Neural cell (in vitro differentiated cells): ENCODE measurements around the gene PKN1. TPM values are rescaled to one million over a fixed set of nuclear protein-coding genes. Genes with fewer than 3 reads are reported as not detected.
"Not testable (repeated sequence)": the region's sequence is repeated elsewhere in the genome, so short reads cannot be mapped to it uniquely, and the experiment has no call there.

Experiments
- H2AFZ ChIP-seq: fragments of 200-600, 300-800 bp; sonication (generic), shearing (Covaris generic); 2 replicates; pipeline ENCODE4 v1.6.0; 2014; ENCODE audit warnings: low read depth, mild to moderate bottlenecking, antibody characterized with exemption, low read length, moderate library complexity
- H3F3A ChIP-seq: fragments of 200-600 bp; shearing (Covaris generic); 2 replicates; pipeline ENCODE4 v1.6.1; 2016; ENCODE audit warnings: mild to moderate bottlenecking, moderate library complexity, mixed read lengths, antibody characterized with exemption, low read length; ENCODE audit not compliant: insufficient read depth, poor library complexity, severe bottlenecking
- H3K27ac ChIP-seq: fragments of 200-600, 300-800 bp; sonication (generic), shearing (Covaris generic); 2 replicates; pipeline ENCODE4 v1.5.1; 2014; ENCODE audit warnings: mild to moderate bottlenecking, low read length, moderate library complexity
- H3K27me3 ChIP-seq: fragments of 300-800, 200-600 bp; sonication (generic), shearing (Covaris generic); 2 replicates; pipeline ENCODE4 v1.6.0; 2014; ENCODE audit warnings: mild to moderate bottlenecking, low read depth, low read length, moderate library complexity; ENCODE audit not compliant: insufficient read depth
- H3K36me3 ChIP-seq: fragments of 300-800, 200-600 bp; sonication (generic), shearing (Covaris generic); 2 replicates; pipeline ENCODE4 v1.5.1; 2014; ENCODE audit warnings: mild to moderate bottlenecking, antibody characterized with exemption, low read length, moderate library complexity; ENCODE audit not compliant: insufficient read depth
- H3K4me2 ChIP-seq: fragments of 300-800, 200-600 bp; sonication (generic), shearing (Covaris generic); 2 replicates; pipeline ENCODE4 v1.6.0; 2014; ENCODE audit warnings: mild to moderate bottlenecking, low read length
- H3K4me3 ChIP-seq: fragments of 300-800, 200-600 bp; sonication (generic), shearing (Covaris generic); 2 replicates; pipeline ENCODE4 v1.5.1; 2014; ENCODE audit warnings: mild to moderate bottlenecking, low read length, moderate library complexity
- H3K79me2 ChIP-seq: fragments of 200-600 bp; shearing (Covaris generic); replicated peaks from 2 replicates; pipeline ENCODE4 v1.6.0; 2014; ENCODE audit warnings: mild to moderate bottlenecking, low read length, moderate library complexity; ENCODE audit not compliant: insufficient read depth
- H3K9ac ChIP-seq: fragments of 300-800, 200-600 bp; sonication (generic), shearing (Covaris generic); 2 replicates; pipeline ENCODE4 v1.6.1; 2016; ENCODE audit warnings: mild to moderate bottlenecking, low read length, mixed read lengths
- H3K9me2 ChIP-seq: fragments of 200-600 bp; shearing (Covaris generic); 2 replicates; pipeline ENCODE4 v1.6.1; 2016; ENCODE audit warnings: mild to moderate bottlenecking, low read length, mixed read lengths; ENCODE audit not compliant: insufficient read depth
- H3K9me3 ChIP-seq: fragments of 200-600, 300-800 bp; sonication (generic), shearing (Covaris generic); 2 replicates; pipeline ENCODE4 v1.6.1; 2016; ENCODE audit warnings: mild to moderate bottlenecking, mixed run types, low read length, moderate library complexity, mixed read lengths
- H4K20me1 ChIP-seq: fragments of 200-600 bp; shearing (Covaris generic); 2 replicates; pipeline ENCODE4 v1.6.1; 2016; ENCODE audit warnings: mild to moderate bottlenecking, mixed run types; ENCODE audit not compliant: insufficient read depth
- EP300 ChIP-seq: fragments of 450-650 bp; conservative IDR thresholded peaks from 2 replicates; pipeline ENCODE4 v1.6.1; 2014; ENCODE audit warnings: antibody characterized with exemption, mild to moderate bottlenecking, moderate library complexity; ENCODE audit not compliant: poor library complexity, severe bottlenecking
- EZH2 ChIP-seq: fragments of 200-600, 300-800 bp; shearing (Covaris generic), sonication (generic); IDR thresholded peaks from 2 replicates; pipeline ENCODE4 v1.6.1; 2014; ENCODE audit warnings: antibody characterized with exemption, low read length, borderline replicate concordance, mild to moderate bottlenecking; ENCODE audit not compliant: insufficient read depth, poor library complexity, severe bottlenecking
- MXI1 ChIP-seq: fragments of 450-650 bp; conservative IDR thresholded peaks from 2 replicates; pipeline ENCODE4 v1.6.1; 2014; ENCODE audit warnings: antibody characterized with exemption, mild to moderate bottlenecking; ENCODE audit not compliant: poor library complexity, severe bottlenecking
- POLR2AphosphoS5 ChIP-seq: IDR thresholded peaks from 2 replicates; pipeline ENCODE4 v1.6.1; 2012
- SMC3 ChIP-seq: fragments of 450-650 bp; conservative IDR thresholded peaks from 2 replicates; pipeline ENCODE4 v1.6.1; 2014; ENCODE audit warnings: antibody characterized with exemption, mild to moderate bottlenecking, moderate library complexity; ENCODE audit not compliant: poor library complexity
- TAF1 ChIP-seq: IDR thresholded peaks from 2 replicates; pipeline ENCODE4 v1.6.1; 2012; ENCODE audit warnings: low read depth
- polyA plus RNA-seq: library from polyadenylated mRNA; depleted of rRNA; stranded (reverse); fragments of >200 nt; gene quantifications from 2 replicates; pipeline ENCODE4 v1.2.3, GENCODE V29; 2014
- TF ChIP-seq, protein P1 (sequence below): fragments of 450-650 bp; IDR thresholded peaks from 2 replicates; pipeline ENCODE4 v1.5.1; 2014; ENCODE audit warnings: antibody characterized with exemption, mild to moderate bottlenecking, moderate library complexity; ENCODE audit not compliant: poor library complexity, severe bottlenecking
- TF ChIP-seq, protein P2 (sequence below): IDR thresholded peaks from 2 replicates; pipeline ENCODE4 v1.6.1; 2012; ENCODE audit warnings: borderline replicate concordance

Gene PKN1
- polyA plus RNA-seq, 1 donor from 2014 or later = 64.4 TPM

DNA sequence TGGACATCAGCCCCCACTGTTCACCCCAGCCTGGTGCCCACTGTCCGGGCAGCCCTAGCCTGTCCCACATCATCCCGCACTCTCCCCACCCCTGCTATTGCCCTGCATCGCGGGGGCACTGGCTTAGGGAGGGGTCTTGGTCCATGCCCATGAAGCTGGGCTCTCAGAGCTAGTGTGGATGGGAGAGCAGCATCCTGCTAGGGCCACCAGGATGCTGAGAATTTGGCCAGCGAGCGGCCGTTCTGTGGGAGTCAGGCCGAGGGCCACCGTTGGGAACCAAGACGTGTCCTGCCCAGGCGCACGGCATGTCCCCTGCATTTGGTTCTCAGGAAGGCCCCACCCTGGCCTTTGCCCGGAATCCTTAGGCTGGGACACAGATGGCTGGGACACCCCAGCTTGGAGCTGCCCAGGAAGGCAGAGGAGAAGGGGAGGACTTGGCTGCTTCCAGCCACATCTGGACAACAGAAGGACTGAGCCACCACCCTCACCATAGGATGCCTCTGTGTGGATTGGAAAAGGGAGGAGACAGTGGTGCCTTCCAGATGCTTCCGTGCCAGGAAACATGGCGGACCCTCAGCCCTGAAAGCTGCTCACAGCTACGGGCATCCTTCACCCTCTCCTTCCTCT, 37.3 kb upstream of the PKN1 start:
- Histone ChIP-seq H3K79me2 (no peaks in the 10 kb centered on the region), H3K27me3 (no peaks in the 10 kb centered on the region), H3K9me3 (no peaks in the 10 kb centered on the region), H3K9ac (no peak overlapping the region), H3K27ac (no peak overlapping the region), H4K20me1 (no peaks in the 10 kb centered on the region), H3K36me3 (no peaks in the 10 kb centered on the region), H3K4me3 (no peak overlapping the region), H2AFZ (no peak overlapping the region), H3K4me2 (no peak overlapping the region), H3K9me2 (no peaks in the 10 kb centered on the region), H3F3A (no peaks in the 10 kb centered on the region)
- TF ChIP-seq POLR2AphosphoS5 (no peak), MXI1 (no peak), EZH2 (no peak), SMC3 (no peak), EP300 (no peak), TAF1 (no peak)
- TF ChIP-seq, protein P1, sequence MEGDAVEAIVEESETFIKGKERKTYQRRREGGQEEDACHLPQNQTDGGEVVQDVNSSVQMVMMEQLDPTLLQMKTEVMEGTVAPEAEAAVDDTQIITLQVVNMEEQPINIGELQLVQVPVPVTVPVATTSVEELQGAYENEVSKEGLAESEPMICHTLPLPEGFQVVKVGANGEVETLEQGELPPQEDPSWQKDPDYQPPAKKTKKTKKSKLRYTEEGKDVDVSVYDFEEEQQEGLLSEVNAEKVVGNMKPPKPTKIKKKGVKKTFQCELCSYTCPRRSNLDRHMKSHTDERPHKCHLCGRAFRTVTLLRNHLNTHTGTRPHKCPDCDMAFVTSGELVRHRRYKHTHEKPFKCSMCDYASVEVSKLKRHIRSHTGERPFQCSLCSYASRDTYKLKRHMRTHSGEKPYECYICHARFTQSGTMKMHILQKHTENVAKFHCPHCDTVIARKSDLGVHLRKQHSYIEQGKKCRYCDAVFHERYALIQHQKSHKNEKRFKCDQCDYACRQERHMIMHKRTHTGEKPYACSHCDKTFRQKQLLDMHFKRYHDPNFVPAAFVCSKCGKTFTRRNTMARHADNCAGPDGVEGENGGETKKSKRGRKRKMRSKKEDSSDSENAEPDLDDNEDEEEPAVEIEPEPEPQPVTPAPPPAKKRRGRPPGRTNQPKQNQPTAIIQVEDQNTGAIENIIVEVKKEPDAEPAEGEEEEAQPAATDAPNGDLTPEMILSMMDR = no peak
- TF ChIP-seq, protein P2, sequence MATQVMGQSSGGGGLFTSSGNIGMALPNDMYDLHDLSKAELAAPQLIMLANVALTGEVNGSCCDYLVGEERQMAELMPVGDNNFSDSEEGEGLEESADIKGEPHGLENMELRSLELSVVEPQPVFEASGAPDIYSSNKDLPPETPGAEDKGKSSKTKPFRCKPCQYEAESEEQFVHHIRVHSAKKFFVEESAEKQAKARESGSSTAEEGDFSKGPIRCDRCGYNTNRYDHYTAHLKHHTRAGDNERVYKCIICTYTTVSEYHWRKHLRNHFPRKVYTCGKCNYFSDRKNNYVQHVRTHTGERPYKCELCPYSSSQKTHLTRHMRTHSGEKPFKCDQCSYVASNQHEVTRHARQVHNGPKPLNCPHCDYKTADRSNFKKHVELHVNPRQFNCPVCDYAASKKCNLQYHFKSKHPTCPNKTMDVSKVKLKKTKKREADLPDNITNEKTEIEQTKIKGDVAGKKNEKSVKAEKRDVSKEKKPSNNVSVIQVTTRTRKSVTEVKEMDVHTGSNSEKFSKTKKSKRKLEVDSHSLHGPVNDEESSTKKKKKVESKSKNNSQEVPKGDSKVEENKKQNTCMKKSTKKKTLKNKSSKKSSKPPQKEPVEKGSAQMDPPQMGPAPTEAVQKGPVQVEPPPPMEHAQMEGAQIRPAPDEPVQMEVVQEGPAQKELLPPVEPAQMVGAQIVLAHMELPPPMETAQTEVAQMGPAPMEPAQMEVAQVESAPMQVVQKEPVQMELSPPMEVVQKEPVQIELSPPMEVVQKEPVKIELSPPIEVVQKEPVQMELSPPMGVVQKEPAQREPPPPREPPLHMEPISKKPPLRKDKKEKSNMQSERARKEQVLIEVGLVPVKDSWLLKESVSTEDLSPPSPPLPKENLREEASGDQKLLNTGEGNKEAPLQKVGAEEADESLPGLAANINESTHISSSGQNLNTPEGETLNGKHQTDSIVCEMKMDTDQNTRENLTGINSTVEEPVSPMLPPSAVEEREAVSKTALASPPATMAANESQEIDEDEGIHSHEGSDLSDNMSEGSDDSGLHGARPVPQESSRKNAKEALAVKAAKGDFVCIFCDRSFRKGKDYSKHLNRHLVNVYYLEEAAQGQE = no peak

DNA sequence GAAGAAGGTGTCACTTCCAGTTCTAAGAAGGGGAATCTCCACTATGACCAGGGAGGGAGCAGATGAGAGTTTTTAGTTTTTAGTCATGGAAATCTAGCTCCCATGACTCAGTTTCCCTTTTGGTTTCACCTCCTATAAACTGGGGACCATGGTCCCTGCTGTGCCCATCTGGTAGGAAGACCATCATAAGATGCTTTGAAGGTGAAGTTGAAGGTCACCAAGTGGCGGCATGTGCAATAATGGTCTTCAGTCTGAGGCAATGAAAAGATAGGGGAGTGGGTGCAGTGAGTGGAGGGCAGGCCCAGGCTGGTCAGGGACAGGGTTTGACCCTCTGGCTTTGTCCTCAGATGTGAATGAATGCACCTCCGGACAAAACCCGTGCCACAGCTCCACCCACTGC, 36.4 kb upstream of the PKN1 start:
- H3F3A ChIP-seq, H3K79me2 ChIP-seq, H3K4me2 ChIP-seq, H3K9ac ChIP-seq, H2AFZ ChIP-seq, H4K20me1 ChIP-seq, H3K4me3 ChIP-seq, H3K9me3 ChIP-seq, H3K27ac ChIP-seq, H3K27me3 ChIP-seq, H3K36me3 ChIP-seq, H3K9me2 ChIP-seq: not testable (repeated sequence)

DNA sequence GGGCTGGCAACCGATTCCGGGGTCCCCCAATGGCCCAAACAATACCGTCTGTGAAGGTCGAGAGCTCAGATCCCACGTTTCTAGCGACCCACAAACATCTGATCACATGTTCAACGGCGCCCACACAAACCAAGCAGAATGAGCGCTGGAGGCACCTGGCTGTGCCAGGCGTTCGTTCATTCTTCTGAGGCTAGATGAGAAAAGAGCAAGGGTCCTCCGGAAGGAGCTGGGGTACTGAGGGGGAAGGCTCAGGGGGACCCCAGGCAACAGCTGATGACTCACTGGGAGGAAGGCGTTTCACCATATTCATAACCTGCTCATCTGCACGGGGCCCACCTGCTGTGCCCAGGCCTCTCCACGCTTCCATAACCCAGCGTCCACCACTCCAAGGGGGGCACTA, 35.9 kb upstream of the PKN1 start:
- not testable (repeated sequence) for H4K20me1 ChIP-seq, H3K9me2 ChIP-seq, H3K36me3 ChIP-seq, H3K27me3 ChIP-seq, H3K79me2 ChIP-seq, H3K9me3 ChIP-seq, H3K4me2 ChIP-seq, H3K27ac ChIP-seq, H3F3A ChIP-seq, H3K9ac ChIP-seq, H2AFZ ChIP-seq, H3K4me3 ChIP-seq
